ENCODE measurements around the gene TUBB3. TPM values are rescaled to one million over a fixed set of nuclear protein-coding genes. Genes with fewer than 3 reads are reported as not detected.

TUBB3 gene
- total RNA-seq, 1 experiment from 2014 or later = 173 TPM

DNA sequence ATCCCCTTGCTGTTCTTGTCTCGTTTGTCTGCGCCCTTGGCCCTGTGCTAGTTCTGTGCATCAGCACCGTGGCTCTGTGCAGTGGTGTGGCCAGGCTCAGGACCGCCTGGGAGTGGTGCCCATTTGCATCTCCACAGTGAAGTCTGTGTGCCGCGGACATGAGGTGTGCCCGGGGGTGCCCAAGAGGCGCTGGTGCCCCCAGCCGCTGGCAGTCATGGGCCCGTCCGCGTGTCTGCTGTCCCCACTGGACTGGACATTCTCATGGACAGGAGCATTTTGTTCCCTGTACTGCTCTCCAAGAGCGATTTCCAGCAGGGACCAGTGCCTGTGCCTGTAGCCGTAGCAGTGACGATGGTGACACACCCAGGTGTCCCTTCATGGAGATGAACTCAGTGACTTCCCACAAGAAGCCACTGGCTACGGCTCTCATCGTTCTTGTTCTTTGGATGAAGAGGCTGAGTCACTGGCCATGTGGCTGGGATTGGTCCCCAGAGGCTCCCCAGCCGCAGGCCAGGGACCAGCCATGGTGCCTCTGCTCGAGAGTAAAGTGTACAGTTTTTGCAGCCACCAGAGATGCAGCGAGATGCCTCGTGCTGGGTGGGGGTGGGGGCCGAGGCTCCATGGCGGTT lies 17.5 kb upstream of the TUBB3 start:
- H3K36me3 ChIP-seq (ENCODE audit: control insufficient read depth in 1 of 2, insufficient read depth in 2 of 2, low read length in 2 of 2) = peaks cover 18 to 20% of the 10 kb centered on the region in 2 experiments; a peak in 3 of 4 replicates
- H3K9me3 ChIP-seq (ENCODE audit: control insufficient read depth in 1 of 2, insufficient read depth in 1 of 2, low read depth in 1 of 2, low read length in 2 of 2) = no peaks in the 10 kb centered on the region
- CTCF ChIA-PET = no interaction called here
- H3K9ac ChIP-seq (ENCODE audit: low read length) = no peak overlapping the region
- H3K4me1 ChIP-seq (ENCODE audit: control insufficient read depth in 1 of 2, insufficient read depth in 2 of 2, low read length in 2 of 2) = peaks cover 4 to 11% of the 10 kb centered on the region in 2 experiments; a peak in 3 of 4 replicates
- no peaks in the 10 kb centered on the region for H3K27me3 ChIP-seq (ENCODE audit: insufficient read depth, low read length)
- no peak overlapping the region for H3K4me2 ChIP-seq (ENCODE audit: low read length)
- H2AFZ ChIP-seq (ENCODE audit: low read depth, low read length, poor library complexity, severe bottlenecking) = no peak overlapping the region
- no TSS peak for BruUV-seq (replicated peaks)
- no peak; the same call in 1 of the 2 replicates for ATAC-seq
- H3K27ac ChIP-seq (ENCODE audit: low read depth, low read length) = no peak overlapping the region
- H3K79me2 ChIP-seq (ENCODE audit: insufficient read depth, low read length) = peaks cover 2% of the 10 kb centered on the region; the same call in 1 of the 2 replicates
- intact Hi-C loops (cut with micrococcal nuclease) = no loop called here
- no peak for DNase-seq (ENCODE audit: low read depth, low spot score)
- RAD21 ChIA-PET (ENCODE audit: low non-redundant PET in 1 of 2, low total read pairs in 2 of 2, uncharacterized antibody in 2 of 2, unreplicated experiment in 2 of 2) = no interaction called here
- POLR2A ChIA-PET = no interaction called here
- H3K9me2 ChIP-seq (ENCODE audit: insufficient read depth) = no peaks in the 10 kb centered on the region
- no peaks in the 10 kb centered on the region for H4K20me1 ChIP-seq (ENCODE audit: insufficient read depth)
- no peak for TF ChIP-seq ZNF274 (IDR thresholded peaks at IDR 0.05; ENCODE audit: low read depth, low read length)
- TF ChIP-seq, protein P1, sequence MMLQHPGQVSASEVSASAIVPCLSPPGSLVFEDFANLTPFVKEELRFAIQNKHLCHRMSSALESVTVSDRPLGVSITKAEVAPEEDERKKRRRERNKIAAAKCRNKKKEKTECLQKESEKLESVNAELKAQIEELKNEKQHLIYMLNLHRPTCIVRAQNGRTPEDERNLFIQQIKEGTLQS (IDR thresholded peaks at IDR 0.05) = no peak
- no peak for TF ChIP-seq SIN3A (IDR thresholded peaks at IDR 0.05; ENCODE audit: low read depth)
- no peak for TF ChIP-seq POLR2A (IDR thresholded peaks at IDR 0.05; ENCODE audit: borderline replicate concordance, extremely low read depth, insufficient read depth, insufficient read length)
- no peak for TF ChIP-seq SP1 (IDR thresholded peaks at IDR 0.05; ENCODE audit: low read depth)
- TF ChIP-seq EZH2phosphoT487 (IDR thresholded peaks at IDR 0.05; ENCODE audit: borderline replicate concordance) = no peak
- TF ChIP-seq, protein P2, sequence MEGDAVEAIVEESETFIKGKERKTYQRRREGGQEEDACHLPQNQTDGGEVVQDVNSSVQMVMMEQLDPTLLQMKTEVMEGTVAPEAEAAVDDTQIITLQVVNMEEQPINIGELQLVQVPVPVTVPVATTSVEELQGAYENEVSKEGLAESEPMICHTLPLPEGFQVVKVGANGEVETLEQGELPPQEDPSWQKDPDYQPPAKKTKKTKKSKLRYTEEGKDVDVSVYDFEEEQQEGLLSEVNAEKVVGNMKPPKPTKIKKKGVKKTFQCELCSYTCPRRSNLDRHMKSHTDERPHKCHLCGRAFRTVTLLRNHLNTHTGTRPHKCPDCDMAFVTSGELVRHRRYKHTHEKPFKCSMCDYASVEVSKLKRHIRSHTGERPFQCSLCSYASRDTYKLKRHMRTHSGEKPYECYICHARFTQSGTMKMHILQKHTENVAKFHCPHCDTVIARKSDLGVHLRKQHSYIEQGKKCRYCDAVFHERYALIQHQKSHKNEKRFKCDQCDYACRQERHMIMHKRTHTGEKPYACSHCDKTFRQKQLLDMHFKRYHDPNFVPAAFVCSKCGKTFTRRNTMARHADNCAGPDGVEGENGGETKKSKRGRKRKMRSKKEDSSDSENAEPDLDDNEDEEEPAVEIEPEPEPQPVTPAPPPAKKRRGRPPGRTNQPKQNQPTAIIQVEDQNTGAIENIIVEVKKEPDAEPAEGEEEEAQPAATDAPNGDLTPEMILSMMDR (IDR thresholded peaks at IDR 0.05 in 2 of 3, conservative IDR thresholded peaks at IDR 0.05 in 1 of 3; ENCODE audit: borderline replicate concordance in 1 of 3, insufficient read depth in 1 of 3, low read depth in 2 of 3, low read length in 2 of 3) = no peak
- TF ChIP-seq, protein P3, sequence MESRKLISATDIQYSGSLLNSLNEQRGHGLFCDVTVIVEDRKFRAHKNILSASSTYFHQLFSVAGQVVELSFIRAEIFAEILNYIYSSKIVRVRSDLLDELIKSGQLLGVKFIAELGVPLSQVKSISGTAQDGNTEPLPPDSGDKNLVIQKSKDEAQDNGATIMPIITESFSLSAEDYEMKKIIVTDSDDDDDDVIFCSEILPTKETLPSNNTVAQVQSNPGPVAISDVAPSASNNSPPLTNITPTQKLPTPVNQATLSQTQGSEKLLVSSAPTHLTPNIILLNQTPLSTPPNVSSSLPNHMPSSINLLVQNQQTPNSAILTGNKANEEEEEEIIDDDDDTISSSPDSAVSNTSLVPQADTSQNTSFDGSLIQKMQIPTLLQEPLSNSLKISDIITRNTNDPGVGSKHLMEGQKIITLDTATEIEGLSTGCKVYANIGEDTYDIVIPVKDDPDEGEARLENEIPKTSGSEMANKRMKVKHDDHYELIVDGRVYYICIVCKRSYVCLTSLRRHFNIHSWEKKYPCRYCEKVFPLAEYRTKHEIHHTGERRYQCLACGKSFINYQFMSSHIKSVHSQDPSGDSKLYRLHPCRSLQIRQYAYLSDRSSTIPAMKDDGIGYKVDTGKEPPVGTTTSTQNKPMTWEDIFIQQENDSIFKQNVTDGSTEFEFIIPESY (IDR thresholded peaks at IDR 0.05; ENCODE audit: extremely low read depth, insufficient replicate concordance, low read length) = no peak
- no peak for TF ChIP-seq ELF1 (IDR thresholded peaks at IDR 0.05; ENCODE audit: borderline replicate concordance, low read depth)
- TF ChIP-seq RAD21 (IDR thresholded peaks at IDR 0.05; ENCODE audit: low read depth) = no peak
- H3K4me3 ChIP-seq (replicated peaks in 1 of 2; ENCODE audit: low read depth in 1 of 2, low read length in 2 of 2) = no peak overlapping the region

Data from HCT116 (cell line).